Stimulated activated CD8-positive, alpha-beta memory T cell treated with anti-CD3 and anti-CD28 coated beads, Interleukin-7, amount 100 ng/mL, for 1 hour (primary cell): ENCODE results near the gene UBE2G1.
"Not testable (repeated sequence)": the region's sequence is repeated elsewhere in the genome, so short reads cannot be mapped to it uniquely, and the experiment has no call there.

ENCODE experiments used
- DNase-seq, 2 donors: peaks; one replicate each; pipeline ENCODE4 v3.0.0-alpha.2; 2020; ENCODE audit warnings: low read depth in 2 of 2

UBE2G1 gene

GRCh38 chr17:4301066-4301465 is 65.4 kb downstream of the UBE2G1 start:
- DNase-seq, result no peak

- no peak for DNase-seq
Measured at GRCh38 chr17:4297351-4297750, 69.1 kb downstream of the UBE2G1 start.

GRCh38 chr17:4295686-4296085 is 70.8 kb downstream of the UBE2G1 start:
- DNase-seq, result no peak

GRCh38 chr17:4293572-4293971 is 72.9 kb downstream of the UBE2G1 start:
- no peak for DNase-seq

GRCh38 chr17:4287710-4288109 is 78.8 kb downstream of the UBE2G1 start:
- no peak for DNase-seq

- DNase-seq, result no peak
Measured at GRCh38 chr17:4276514-4276913, 90.0 kb downstream of the UBE2G1 start.

- no peak for DNase-seq
Measured at GRCh38 chr17:4272972-4273368, 93.5 kb downstream of the UBE2G1 start.

- DNase-seq, result no peak
Measured at GRCh38 chr17:4272213-4272971, 94.1 kb downstream of the UBE2G1 start.

GRCh38 chr17:4270736-4271135 is 95.7 kb downstream of the UBE2G1 start:
- DNase-seq, result no peak

- no peak for DNase-seq
Measured at GRCh38 chr17:4269915-4270314, 96.6 kb downstream of the UBE2G1 start.

- DNase-seq, result no peak
Measured at GRCh38 chr17:4267402-4267801, 99.1 kb downstream of the UBE2G1 start.

GRCh38 chr17:4266550-4266949 is 99.9 kb downstream of the UBE2G1 start:
- no peak for DNase-seq

- DNase-seq, result peak; percentile 97
Measured at GRCh38 chr17:4263282-4264215, 102.9 kb downstream of the UBE2G1 start, which contains the start of gene ANKFY1. Gene ANKFY1, minus strand, starts transcription at chr17:4263979. Its CDS starts 38 bp downstream, at chr17:4263941.

GRCh38 chr17:4262703-4263102 is 103.8 kb downstream of the UBE2G1 start:
- no peak for DNase-seq

- DNase-seq, result no peak
Measured at GRCh38 chr17:4261452-4261851, 105.0 kb downstream of the UBE2G1 start.

GRCh38 chr17:4258867-4259266 is 107.6 kb downstream of the UBE2G1 start:
- no peak for DNase-seq

- DNase-seq, result no peak
Measured at GRCh38 chr17:4256952-4257351, 109.5 kb downstream of the UBE2G1 start.

GRCh38 chr17:4255271-4255670 is 111.2 kb downstream of the UBE2G1 start:
- not testable (repeated sequence) for DNase-seq

GRCh38 chr17:4250887-4251286 is 115.6 kb downstream of the UBE2G1 start:
- no peak for DNase-seq

GRCh38 chr17:4249452-4250029 is 116.9 kb downstream of the UBE2G1 start:
- DNase-seq, result no peak

- DNase-seq, result no peak
Measured at GRCh38 chr17:4248504-4249277, 117.8 kb downstream of the UBE2G1 start.

- DNase-seq, result no peak
Measured at GRCh38 chr17:4247971-4248388, 118.5 kb downstream of the UBE2G1 start.
